WTC11 (cell line): ENCODE measurements around the gene PWP2.

Experiments used
- ATF1 ChIP-seq: sonication (generic); formaldehyde crosslinking; IDR thresholded peaks from 2 replicates; pipeline ENCODE4 v1.8.1; 2023; ENCODE audit warnings: mild to moderate bottlenecking, moderate library complexity, missing genetic modification reagents
- CDX4 ChIP-seq: fragments of 250-450 bp; sonication (Bioruptor Pico); IDR thresholded peaks from 2 replicates; pipeline ENCODE4 v1.9.0; 2021; ENCODE audit warnings: moderate library complexity, mild to moderate bottlenecking, inconsistent platforms, borderline replicate concordance
- CREB1 ChIP-seq: sonication (generic); formaldehyde crosslinking; IDR thresholded peaks from 2 replicates; pipeline ENCODE4 v1.8.0; 2023; ENCODE audit warnings: mild to moderate bottlenecking, missing genetic modification reagents
- CTCF ChIP-seq: fragments of 200-600 bp; IDR thresholded peaks from 2 replicates; pipeline ENCODE4 v1.8.0; 2022; ENCODE audit warnings: antibody characterized with exemption
- E2F4 ChIP-seq: sonication (generic); formaldehyde crosslinking; IDR thresholded peaks from 2 replicates; pipeline ENCODE4 v1.8.1; 2022; ENCODE audit warnings: low read depth, mild to moderate bottlenecking, moderate library complexity, missing genetic modification reagents, borderline replicate concordance
- E2F5 ChIP-seq: sonication (generic); formaldehyde crosslinking; IDR thresholded peaks from 2 replicates; pipeline ENCODE4 v1.8.1; 2022; ENCODE audit warnings: mild to moderate bottlenecking, moderate library complexity, missing genetic modification reagents
- FOXJ3 ChIP-seq: sonication (generic); formaldehyde crosslinking; IDR thresholded peaks from 2 replicates; pipeline ENCODE4 v1.9.0; 2021; ENCODE audit warnings: missing genetic modification reagents, mild to moderate bottlenecking, borderline replicate concordance
- IRF2 ChIP-seq: sonication (generic); formaldehyde crosslinking; IDR thresholded peaks from 2 replicates; pipeline ENCODE4 v1.8.0; 2022; ENCODE audit warnings: low read depth, missing genetic modification reagents, borderline replicate concordance
- JUN ChIP-seq: sonication (generic); formaldehyde crosslinking; IDR thresholded peaks from 2 replicates; pipeline ENCODE4 v1.8.0; 2023; ENCODE audit warnings: mild to moderate bottlenecking, missing genetic modification reagents
- KAT7 ChIP-seq: sonication (generic); formaldehyde crosslinking; IDR thresholded peaks from 2 replicates; pipeline ENCODE4 v1.8.1; 2023; ENCODE audit warnings: missing genetic modification reagents, mild to moderate bottlenecking, borderline replicate concordance
- PREB ChIP-seq: sonication (generic); formaldehyde crosslinking; IDR thresholded peaks from 2 replicates; pipeline ENCODE4 v1.8.1; 2022; ENCODE audit warnings: mild to moderate bottlenecking, missing genetic modification reagents, moderate library complexity, borderline replicate concordance
- SMAD4 ChIP-seq: sonication (generic); formaldehyde crosslinking; IDR thresholded peaks from 2 replicates; pipeline ENCODE4 v1.8.0; 2022; ENCODE audit warnings: mild to moderate bottlenecking, missing genetic modification reagents
- TEAD1 ChIP-seq: sonication (generic); formaldehyde crosslinking; IDR thresholded peaks from 2 replicates; pipeline ENCODE4 v1.8.0; 2022; ENCODE audit warnings: mild to moderate bottlenecking, missing genetic modification reagents
- ZBTB21 ChIP-seq: sonication (generic); formaldehyde crosslinking; IDR thresholded peaks from 2 replicates; pipeline ENCODE4 v1.8.1; 2023; ENCODE audit warnings: mild to moderate bottlenecking, missing genetic modification reagents, borderline replicate concordance

- TF ChIP-seq PREB (CRISPR knock-in tag) (no peak), CTCF (no peak), CREB1 (CRISPR knock-in tag) (no peak), SMAD4 (no peak), ATF1 (CRISPR knock-in tag) (no peak), CDX4 (CRISPR knock-in tag) (no peak), KAT7 (CRISPR knock-in tag) (no peak), E2F5 (CRISPR knock-in tag) (no peak), IRF2 (CRISPR knock-in tag) (no peak), ZBTB21 (CRISPR knock-in tag) (no peak), FOXJ3 (CRISPR knock-in tag) (no peak), JUN (CRISPR knock-in tag) (no peak), E2F4 (no peak), TEAD1 (CRISPR knock-in tag) (no peak)
Measured at GRCh38 chr21:44084496-44085241, 22.5 kb upstream of the PWP2 start.
